ENCODE data around the gene COPB1.

COPB1 gene

GRCh38 chr11:14445542-14446530 lies 53.8 kb downstream of the COPB1 start:
- no peak for TF ChIP-seq EZH2phosphoT487 (conservative IDR thresholded peaks at IDR 0.05; ENCODE audit: low read length)
- TF ChIP-seq, protein P1, sequence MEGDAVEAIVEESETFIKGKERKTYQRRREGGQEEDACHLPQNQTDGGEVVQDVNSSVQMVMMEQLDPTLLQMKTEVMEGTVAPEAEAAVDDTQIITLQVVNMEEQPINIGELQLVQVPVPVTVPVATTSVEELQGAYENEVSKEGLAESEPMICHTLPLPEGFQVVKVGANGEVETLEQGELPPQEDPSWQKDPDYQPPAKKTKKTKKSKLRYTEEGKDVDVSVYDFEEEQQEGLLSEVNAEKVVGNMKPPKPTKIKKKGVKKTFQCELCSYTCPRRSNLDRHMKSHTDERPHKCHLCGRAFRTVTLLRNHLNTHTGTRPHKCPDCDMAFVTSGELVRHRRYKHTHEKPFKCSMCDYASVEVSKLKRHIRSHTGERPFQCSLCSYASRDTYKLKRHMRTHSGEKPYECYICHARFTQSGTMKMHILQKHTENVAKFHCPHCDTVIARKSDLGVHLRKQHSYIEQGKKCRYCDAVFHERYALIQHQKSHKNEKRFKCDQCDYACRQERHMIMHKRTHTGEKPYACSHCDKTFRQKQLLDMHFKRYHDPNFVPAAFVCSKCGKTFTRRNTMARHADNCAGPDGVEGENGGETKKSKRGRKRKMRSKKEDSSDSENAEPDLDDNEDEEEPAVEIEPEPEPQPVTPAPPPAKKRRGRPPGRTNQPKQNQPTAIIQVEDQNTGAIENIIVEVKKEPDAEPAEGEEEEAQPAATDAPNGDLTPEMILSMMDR (IDR thresholded peaks at IDR 0.05; ENCODE audit: insufficient read depth, low read length, poor library complexity, severe bottlenecking) = no peak
- H3K4me2 ChIP-seq (ENCODE audit: low read depth, low read length, poor library complexity, severe bottlenecking) = no peak overlapping the region

GRCh38 chr11:14444441-14445189 lies 55.0 kb downstream of the COPB1 start:
- TF ChIP-seq, protein P1 (IDR thresholded peaks at IDR 0.05; ENCODE audit: insufficient read depth, low read length, poor library complexity, severe bottlenecking) = no peak
- no peak for TF ChIP-seq EZH2phosphoT487 (conservative IDR thresholded peaks at IDR 0.05; ENCODE audit: low read length)

More at GRCh38 chr11:14445542-14446530, 53.8 kb downstream of the COPB1 start:
- H4K20me1 ChIP-seq (ENCODE audit: low read depth, low read length) = no peaks in the 10 kb centered on the region
- no peaks in the 10 kb centered on the region for H3K27me3 ChIP-seq (ENCODE audit: low read length)
- H3K9me2 ChIP-seq (replicated peaks; ENCODE audit: insufficient read depth, low read length) = no peaks in the 10 kb centered on the region
- H3K4me3 ChIP-seq (ENCODE audit: insufficient read depth, low read length, poor library complexity, severe bottlenecking) = no peak overlapping the region
- H3K36me3 ChIP-seq (ENCODE audit: low read length) = no peaks in the 10 kb centered on the region
- H3K9ac ChIP-seq (ENCODE audit: low read length) = no peak overlapping the region
- H3K9me3 ChIP-seq (ENCODE audit: insufficient read depth, low read length) = no peaks in the 10 kb centered on the region
- H2AFZ ChIP-seq (ENCODE audit: low read depth, low read length, severe bottlenecking) = no peak overlapping the region
- no peak overlapping the region for H3K27ac ChIP-seq (ENCODE audit: low read depth, low read length)
- H3F3A ChIP-seq (ENCODE audit: insufficient read depth) = peaks cover 3% of the 10 kb centered on the region; the same call in 1 of the 2 replicates
- no peaks in the 10 kb centered on the region for H3K79me2 ChIP-seq (ENCODE audit: insufficient read depth, low read length)

DNA sequence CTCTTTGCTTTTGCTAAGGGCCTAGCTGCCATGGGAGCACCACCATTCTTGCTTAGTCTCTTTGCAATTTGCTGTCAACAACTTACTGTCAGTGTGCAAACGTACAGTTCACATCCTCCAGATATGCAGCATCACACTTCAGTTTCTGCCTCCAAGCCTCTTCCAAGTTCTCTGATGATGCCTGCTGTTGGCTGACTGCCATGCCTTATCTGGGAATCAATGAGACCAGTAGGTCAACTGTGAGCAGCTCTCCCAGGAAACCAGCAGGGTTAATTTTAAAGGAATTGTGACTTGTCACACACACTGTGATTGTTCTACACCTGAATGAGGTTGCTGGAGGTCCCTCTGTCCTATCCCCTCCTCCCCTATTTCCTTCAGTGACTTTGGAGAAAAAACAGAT lies 56.0 kb downstream of the COPB1 start:
- Histone ChIP-seq H3K4me3 (ENCODE audit: insufficient read depth, low read length, poor library complexity, severe bottlenecking) (no peak overlapping the region), H3K9me3 (ENCODE audit: insufficient read depth, low read length) (no peaks in the 10 kb centered on the region), H2AFZ (ENCODE audit: low read depth, low read length, severe bottlenecking) (no peak overlapping the region), H3F3A (ENCODE audit: insufficient read depth) (no peaks in the 10 kb centered on the region), H3K79me2 (ENCODE audit: insufficient read depth, low read length) (no peaks in the 10 kb centered on the region), H3K9ac (ENCODE audit: low read length) (no peak overlapping the region), H3K27ac (ENCODE audit: low read depth, low read length) (no peak overlapping the region), H3K4me2 (ENCODE audit: low read depth, low read length, poor library complexity, severe bottlenecking) (no peak overlapping the region), H3K9me2 (replicated peaks; ENCODE audit: insufficient read depth, low read length) (no peaks in the 10 kb centered on the region), H4K20me1 (ENCODE audit: low read depth, low read length) (no peaks in the 10 kb centered on the region), H3K27me3 (ENCODE audit: low read length) (no peaks in the 10 kb centered on the region), H3K36me3 (ENCODE audit: low read length) (no peaks in the 10 kb centered on the region)
- TF ChIP-seq, protein P1 (IDR thresholded peaks at IDR 0.05; ENCODE audit: insufficient read depth, low read length, poor library complexity, severe bottlenecking) = no peak
- TF ChIP-seq EZH2phosphoT487 (conservative IDR thresholded peaks at IDR 0.05; ENCODE audit: low read length) = no peak

More at GRCh38 chr11:14444441-14445189, 55.0 kb downstream of the COPB1 start:
- no peaks in the 10 kb centered on the region for H3K9me2 ChIP-seq (replicated peaks; ENCODE audit: insufficient read depth, low read length)
- H2AFZ ChIP-seq (ENCODE audit: low read depth, low read length, severe bottlenecking) = no peak overlapping the region
- H3K9me3 ChIP-seq (ENCODE audit: insufficient read depth, low read length) = no peaks in the 10 kb centered on the region
- H4K20me1 ChIP-seq (ENCODE audit: low read depth, low read length) = no peaks in the 10 kb centered on the region
- H3K79me2 ChIP-seq (ENCODE audit: insufficient read depth, low read length) = no peaks in the 10 kb centered on the region
- H3K4me2 ChIP-seq (ENCODE audit: low read depth, low read length, poor library complexity, severe bottlenecking) = no peak overlapping the region
- H3F3A ChIP-seq (ENCODE audit: insufficient read depth) = no peaks in the 10 kb centered on the region
- no peak overlapping the region for H3K4me3 ChIP-seq (ENCODE audit: insufficient read depth, low read length, poor library complexity, severe bottlenecking)
- H3K36me3 ChIP-seq (ENCODE audit: low read length) = no peaks in the 10 kb centered on the region
- no peaks in the 10 kb centered on the region for H3K27me3 ChIP-seq (ENCODE audit: low read length)
- H3K9ac ChIP-seq (ENCODE audit: low read length) = no peak overlapping the region
- H3K27ac ChIP-seq (ENCODE audit: low read depth, low read length) = no peak overlapping the region
